ENCODE data around the gene PKP4. TPM values are rescaled to one million over a fixed set of nuclear protein-coding genes. Genes with fewer than 3 reads are reported as not detected.

The PKP4 gene
- total and polyA plus RNA-seq, 2 donors (not counting 1 experiment from before 2014, with no cell fraction given) = 2.0 to 13.3 TPM

- Mint-ChIP-seq H3K27me3 (peaks cover 3% of the 10 kb centered on the region), H3K9me3 (ENCODE audit: insufficient read depth) (peaks cover 7% of the 10 kb centered on the region), H3K4me3 (no peak overlapping the region), H3K4me1 (no peaks in the 10 kb centered on the region), H3K27ac (no peak overlapping the region)
- intact Hi-C loops (cut with micrococcal nuclease) = no loop called here
- no peak overlapping the region for H3K27ac ChIP-seq (ENCODE audit: low read length in 2 of 2)
- 79% methylated on average over 3 of the region's 3 CpGs for WGBS (ENCODE audit: insufficient coverage)
- CTCF ChIA-PET = no interaction called here
- ATAC-seq (ENCODE audit: low read depth) (no peak), DNase-seq (no peak)
- H3K79me2 ChIP-seq (ENCODE audit: control insufficient read depth, insufficient read depth, low read length) = no peaks in the 10 kb centered on the region
- H3K36me3 ChIP-seq (replicated peaks in 1 of 2; ENCODE audit: control extremely low read depth in 1 of 2, control insufficient read depth in 1 of 2, extremely low read depth in 1 of 2, insufficient read depth in 2 of 2, low read length in 1 of 2) = no peaks in the 10 kb centered on the region
- no peak overlapping the region for H3K4me3 ChIP-seq (ENCODE audit: control extremely low read depth in 1 of 5, extremely low read depth in 1 of 5, insufficient read depth in 1 of 5, low read depth in 2 of 5, low read length in 4 of 5)
- H3K9me3 ChIP-seq (ENCODE audit: control extremely low read depth in 1 of 3, control insufficient read depth in 2 of 3, insufficient read depth in 1 of 3, low read length in 2 of 3) = peaks cover 4 to 8% (median 5%) of the 10 kb centered on the region in 3 donors
- H3K4me2 ChIP-seq (replicated peaks; ENCODE audit: low read depth, low read length, poor library complexity, severe bottlenecking) = no peak overlapping the region
- H3K27me3 ChIP-seq (replicated peaks in 1 of 4; ENCODE audit: control extremely low read depth in 1 of 4, control insufficient read depth in 3 of 4, insufficient read depth in 4 of 4, low read length in 3 of 4) = no peaks in the 10 kb centered on the region
- H4K20me1 ChIP-seq (ENCODE audit: control insufficient read depth, insufficient read depth, low read length, poor library complexity, severe bottlenecking) = no peaks in the 10 kb centered on the region
- H3K9ac ChIP-seq (ENCODE audit: low read length) = no peak overlapping the region
- H3K4me1 ChIP-seq (ENCODE audit: control insufficient read depth in 2 of 2, insufficient read depth in 2 of 2, low read length in 2 of 2) = no peaks in the 10 kb centered on the region
- no peak overlapping the region for H2AFZ ChIP-seq (ENCODE audit: insufficient read depth, low read depth, low read length, poor library complexity, severe bottlenecking)
- TF ChIP-seq CTCF (IDR thresholded peaks at IDR 0.05) (no peak), EZH2 (IDR thresholded peaks at IDR 0.05; ENCODE audit: borderline replicate concordance, insufficient read depth, low read depth, low read length, poor library complexity, severe bottlenecking) (no peak)
- POLR2A ChIA-PET = no interaction called here
These were observed 49.7 kb upstream of the PKP4 start for GRCh38 chr2:158407031-158407430.

GRCh38 chr2:158410132-158410531 lies 46.6 kb upstream of the PKP4 start:
- Histone ChIP-seq H3K27ac (ENCODE audit: low read length in 2 of 2) (no peak overlapping the region), H3K27me3 (replicated peaks in 1 of 4; ENCODE audit: control extremely low read depth in 1 of 4, control insufficient read depth in 3 of 4, insufficient read depth in 4 of 4, low read length in 3 of 4) (no peaks in the 10 kb centered on the region), H3K36me3 (replicated peaks in 1 of 2; ENCODE audit: control extremely low read depth in 1 of 2, control insufficient read depth in 1 of 2, extremely low read depth in 1 of 2, insufficient read depth in 2 of 2, low read length in 1 of 2) (no peaks in the 10 kb centered on the region), H3K4me1 (ENCODE audit: control insufficient read depth in 2 of 2, insufficient read depth in 2 of 2, low read length in 2 of 2) (no peaks in the 10 kb centered on the region), H4K20me1 (ENCODE audit: control insufficient read depth, insufficient read depth, low read length, poor library complexity, severe bottlenecking) (no peaks in the 10 kb centered on the region), H2AFZ (ENCODE audit: insufficient read depth, low read depth, low read length, poor library complexity, severe bottlenecking) (no peak overlapping the region), H3K9me3 (ENCODE audit: control extremely low read depth in 1 of 3, control insufficient read depth in 2 of 3, insufficient read depth in 1 of 3, low read length in 2 of 3) (peaks cover 4 to 8% (median 5%) of the 10 kb centered on the region in 3 donors), H3K9ac (ENCODE audit: low read length) (no peak overlapping the region), H3K4me2 (replicated peaks; ENCODE audit: low read depth, low read length, poor library complexity, severe bottlenecking) (no peak overlapping the region), H3K4me3 (ENCODE audit: control extremely low read depth in 1 of 5, extremely low read depth in 1 of 5, insufficient read depth in 1 of 5, low read depth in 2 of 5, low read length in 4 of 5) (no peak overlapping the region), H3K79me2 (ENCODE audit: control insufficient read depth, insufficient read depth, low read length) (no peaks in the 10 kb centered on the region)
- ChIA-PET POLR2A (no interaction called here), CTCF (no interaction called here)
- ATAC-seq (ENCODE audit: low read depth) (no peak), DNase-seq (no peak)
- no peak overlapping the region for H3K27ac Mint-ChIP-seq
- no peaks in the 10 kb centered on the region for H3K27me3 Mint-ChIP-seq
- H3K9me3 Mint-ChIP-seq (ENCODE audit: insufficient read depth) = peaks cover 7% of the 10 kb centered on the region
- intact Hi-C loops (cut with micrococcal nuclease) = no loop called here
- no CpG with 5 or more reads among the region's 1 CpG for WGBS (ENCODE audit: insufficient coverage)
- H3K4me3 Mint-ChIP-seq = no peak overlapping the region
- H3K4me1 Mint-ChIP-seq = no peaks in the 10 kb centered on the region
- TF ChIP-seq EZH2 (IDR thresholded peaks at IDR 0.05; ENCODE audit: borderline replicate concordance, insufficient read depth, low read depth, low read length, poor library complexity, severe bottlenecking) (no peak), CTCF (IDR thresholded peaks at IDR 0.05) (no peak)
